KMS-11 (cell line): ENCODE data around the gene KLHDC7B.

Source experiments
- H2AFZ ChIP-seq: fragments of 200-600 bp; sonication (generic); 2 replicates; pipeline ENCODE4 v1.6.1; 2016; ENCODE audit warnings: antibody characterized with exemption, mixed run types, low read depth
- H3K27ac ChIP-seq: fragments of 200-600 bp; sonication (generic); 2 replicates; pipeline ENCODE4 v1.6.1; 2016; ENCODE audit warnings: mild to moderate bottlenecking, mixed run types
- H3K27me3 ChIP-seq: fragments of 200-600 bp; sonication (generic); 2 replicates; pipeline ENCODE4 v1.6.1; 2017; ENCODE audit warnings: mild to moderate bottlenecking, low read depth, mixed run types, moderate library complexity; ENCODE audit not compliant: insufficient read depth
- H3K36me3 ChIP-seq: fragments of 200-600 bp; sonication (generic); 2 replicates; pipeline ENCODE4 v1.6.1; 2017; ENCODE audit warnings: mild to moderate bottlenecking, mixed run types; ENCODE audit not compliant: insufficient read depth
- H3K4me1 ChIP-seq: fragments of 200-600 bp; sonication (generic); 2 replicates; pipeline ENCODE4 v1.6.1; 2016; ENCODE audit warnings: mild to moderate bottlenecking, low read depth, mixed run types; ENCODE audit not compliant: poor library complexity, severe bottlenecking
- H3K4me2 ChIP-seq: fragments of 200-600 bp; sonication (generic); 2 replicates; pipeline ENCODE4 v1.7.0; 2016; ENCODE audit warnings: mild to moderate bottlenecking, mixed run types
- H3K4me3 ChIP-seq: fragments of 200-600 bp; sonication (generic); IDR thresholded peaks from 2 replicates; pipeline ENCODE4 v1.6.1; 2017; ENCODE audit warnings: low read depth, low read length, mixed read lengths; ENCODE audit not compliant: insufficient read depth
- H3K79me2 ChIP-seq: fragments of 200-600 bp; sonication (generic); 2 replicates; pipeline ENCODE4 v1.6.1; 2016; ENCODE audit warnings: low read depth, mixed run types; ENCODE audit not compliant: insufficient read depth
- H3K9ac ChIP-seq: fragments of 200-600 bp; sonication (generic); 2 replicates; pipeline ENCODE4 v1.6.1; 2016; ENCODE audit warnings: mild to moderate bottlenecking, mixed run types
- H4K20me1 ChIP-seq: fragments of 200-600 bp; sonication (generic); 2 replicates; pipeline ENCODE4 v1.6.1; 2016; ENCODE audit warnings: mild to moderate bottlenecking, mixed run types; ENCODE audit not compliant: insufficient read depth
- CTCF ChIP-seq: fragments of 200-600 bp; sonication (generic); conservative IDR thresholded peaks from 2 replicates; pipeline ENCODE4 v1.6.1; 2017; ENCODE audit warnings: low read depth, mild to moderate bottlenecking, antibody characterized with exemption, low read length, moderate library complexity, mixed read lengths

The KLHDC7B gene

GRCh38 chr22:50525858-50526107 lies 19.9 kb upstream of the KLHDC7B start:
- H3K36me3 ChIP-seq: no peaks in the 10 kb centered on the region
- peak overlapping the region; percentile 79 for H3K9ac ChIP-seq
- no peak overlapping the region for H3K4me3 ChIP-seq
- peak overlapping the region; percentile 83 for H3K27ac ChIP-seq
- peaks cover 4% of the 10 kb centered on the region for H3K4me1 ChIP-seq
- no peak overlapping the region for H2AFZ ChIP-seq
- 0 out of 2 replicates have a peak, but pooled peaks have one; percentile 13 for TF ChIP-seq CTCF
- H3K4me2 ChIP-seq: no peak overlapping the region
- H4K20me1 ChIP-seq: no peaks in the 10 kb centered on the region
- peaks cover 8% of the 10 kb centered on the region; the same call in 1 of the 2 replicates for H3K79me2 ChIP-seq
- no peaks in the 10 kb centered on the region for H3K27me3 ChIP-seq

GRCh38 chr22:50526108-50526833 lies 19.4 kb upstream of the KLHDC7B start:
- H3K27ac ChIP-seq: peak overlapping the region; percentile 83
- TF ChIP-seq CTCF: peak; percentile 54; the same call in 1 of the 2 replicates
- peaks cover 8% of the 10 kb centered on the region; the same call in 1 of the 2 replicates for H3K79me2 ChIP-seq
- peak overlapping the region; percentile 22; the same call in 1 of the 2 replicates for H2AFZ ChIP-seq
- no peaks in the 10 kb centered on the region for H3K27me3 ChIP-seq
- no peaks in the 10 kb centered on the region for H4K20me1 ChIP-seq
- peaks cover 4% of the 10 kb centered on the region for H3K4me1 ChIP-seq
- peak overlapping the region; percentile 31 for H3K4me3 ChIP-seq
- H3K36me3 ChIP-seq: no peaks in the 10 kb centered on the region
- peak overlapping the region; percentile 84 for H3K4me2 ChIP-seq
- peak overlapping the region; percentile 79 for H3K9ac ChIP-seq

- TF ChIP-seq CTCF: no peak
Measured at GRCh38 chr22:50526834-50527801, 18.6 kb upstream of the KLHDC7B start.

GRCh38 chr22:50527921-50528681 lies 17.6 kb upstream of the KLHDC7B start:
- Histone ChIP-seq H3K4me1 (peaks cover 4% of the 10 kb centered on the region), H3K4me3 (no peak overlapping the region), H3K27ac (no peak overlapping the region), H3K36me3 (no peaks in the 10 kb centered on the region), H3K79me2 (peaks cover 8% of the 10 kb centered on the region; the same call in 1 of the 2 replicates), H3K9ac (no peak overlapping the region), H3K4me2 (no peak overlapping the region), H3K27me3 (no peaks in the 10 kb centered on the region), H2AFZ (no peak overlapping the region), H4K20me1 (no peaks in the 10 kb centered on the region)
- no peak for TF ChIP-seq CTCF

More at GRCh38 chr22:50526834-50527801, 18.6 kb upstream of the KLHDC7B start:
- Histone ChIP-seq H3K9ac (peak overlapping the region; percentile 79), H3K4me1 (peaks cover 4% of the 10 kb centered on the region), H4K20me1 (no peaks in the 10 kb centered on the region), H3K27ac (peak overlapping the region; percentile 83), H3K36me3 (no peaks in the 10 kb centered on the region), H3K4me2 (peak overlapping the region; percentile 84), H3K79me2 (peaks cover 8% of the 10 kb centered on the region; the same call in 1 of the 2 replicates), H3K27me3 (no peaks in the 10 kb centered on the region), H3K4me3 (peak overlapping the region; percentile 31), H2AFZ (peak overlapping the region; percentile 22; the same call in 1 of the 2 replicates)
